Activated CD4-positive, alpha-beta T cell treated with anti-CD3 and anti-CD28 coated beads for 48 hours (primary cell): Measurements from ENCODE around the gene ELL2.
A peak's percentile ranks its signal among the peaks of the same experiment; 100 is the strongest.

ENCODE experiments used
- DNase-seq: peaks from one replicate; pipeline ENCODE4 v3.0.0-alpha.2; 2020

Gene ELL2

GRCh38 chr5:95874246-95874645, 87.4 kb downstream of the ELL2 start:
- DNase-seq = no peak

GRCh38 chr5:95873351-95873750, 88.3 kb downstream of the ELL2 start:
- no peak for DNase-seq

- DNase-seq = no peak
Observed at GRCh38 chr5:95872346-95873268, 89.0 kb downstream of the ELL2 start.

GRCh38 chr5:95871146-95871806, 90.4 kb downstream of the ELL2 start:
- no peak for DNase-seq

- peak; percentile 71 for DNase-seq
Observed at GRCh38 chr5:95870105-95870672, 91.5 kb downstream of the ELL2 start.

- DNase-seq = peak; percentile 70
Observed at GRCh38 chr5:95869173-95869855, 92.3 kb downstream of the ELL2 start.

- no peak for DNase-seq
Observed at GRCh38 chr5:95868136-95868535, 93.5 kb downstream of the ELL2 start.

GRCh38 chr5:95866435-95867040, 95.1 kb downstream of the ELL2 start:
- DNase-seq = no peak

- DNase-seq = no peak
Observed at GRCh38 chr5:95864944-95865504, 96.6 kb downstream of the ELL2 start.

GRCh38 chr5:95864456-95864855, 97.2 kb downstream of the ELL2 start:
- DNase-seq = no peak

- no peak for DNase-seq
Observed at GRCh38 chr5:95863383-95863757, 98.3 kb downstream of the ELL2 start.

- no peak for DNase-seq
Observed at GRCh38 chr5:95862671-95863382, 98.8 kb downstream of the ELL2 start.

GRCh38 chr5:95861864-95862561, 99.6 kb downstream of the ELL2 start:
- DNase-seq = peak; percentile 57

- DNase-seq = peak; percentile 49
Observed at GRCh38 chr5:95861221-95861863, 100.3 kb downstream of the ELL2 start.

GRCh38 chr5:95859661-95860060, 102.0 kb downstream of the ELL2 start:
- DNase-seq = no peak

- peak; percentile 97 for DNase-seq
Observed at GRCh38 chr5:95858661-95859595, 102.7 kb downstream of the ELL2 start.

GRCh38 chr5:95858023-95858461, 103.6 kb downstream of the ELL2 start:
- no peak for DNase-seq

- DNase-seq = no peak
Observed at GRCh38 chr5:95857185-95857945, 104.3 kb downstream of the ELL2 start.
